Astrocyte (in vitro differentiated cells and primary cell): ENCODE data around the gene PKDREJ. TPM values are rescaled to one million over a fixed set of nuclear protein-coding genes. Genes with fewer than 3 reads are reported as not detected.

Source experiments
- DNase-seq: peaks from one replicate; pipeline ENCODE4 v3.0.0-alpha.2; 2010; ENCODE audit warnings: low read depth
- FAIRE-seq: peaks from 2 replicates; lab custom pipeline; 2011; peaks lifted over from hg19 to GRCh38; lab: Jason Lieb, UNC
- H2AFZ ChIP-seq: 2 replicates; pipeline ENCODE4 v1.6.0; 2012; ENCODE audit warnings: low read depth, low read length, inconsistent platforms
- H3K27ac ChIP-seq: 2 replicates; pipeline ENCODE4 v1.5.1; 2011; ENCODE audit warnings: low read depth, low read length, inconsistent platforms
- H3K27me3 ChIP-seq: 2 replicates; pipeline ENCODE4 v1.6.0; 2011; ENCODE audit warnings: low read length, inconsistent platforms; ENCODE audit not compliant: insufficient read depth
- H3K36me3 ChIP-seq: 2 replicates; pipeline ENCODE4 v1.5.1; 2011; ENCODE audit warnings: low read length, inconsistent platforms; ENCODE audit not compliant: insufficient read depth
- H3K4me1 ChIP-seq: 2 replicates; pipeline ENCODE4 v1.5.1; 2011; ENCODE audit warnings: low read length, inconsistent platforms; ENCODE audit not compliant: insufficient read depth
- H3K4me2 ChIP-seq: 2 replicates; pipeline ENCODE4 v1.6.0; 2012; ENCODE audit warnings: low read length, inconsistent platforms
- H3K4me3 ChIP-seq: 2 replicates; pipeline ENCODE4 v1.5.1; 2011; ENCODE audit warnings: low read depth, mild to moderate bottlenecking, low read length, inconsistent platforms; ENCODE audit not compliant: insufficient read depth
- H3K79me2 ChIP-seq: 2 replicates; pipeline ENCODE4 v1.6.0; 2012; ENCODE audit warnings: mild to moderate bottlenecking, low read length, inconsistent platforms; ENCODE audit not compliant: insufficient read depth
- H3K9ac ChIP-seq: 2 replicates; pipeline ENCODE4 v1.6.0; 2012; ENCODE audit warnings: mild to moderate bottlenecking, low read length, inconsistent platforms
- H3K9me3 ChIP-seq: 2 replicates; pipeline ENCODE4 v1.5.1; 2012; ENCODE audit warnings: low read depth, mild to moderate bottlenecking, low read length, inconsistent platforms; ENCODE audit not compliant: insufficient read depth
- H4K20me1 ChIP-seq: 2 replicates; pipeline ENCODE4 v1.6.0; 2012; ENCODE audit warnings: low read length, inconsistent platforms; ENCODE audit not compliant: insufficient read depth
- H3K27ac Mint-ChIP-seq: one replicate; pipeline ENCODE4 v1.8.0; 2021; ENCODE audit warnings: mild to moderate bottlenecking, mixed read lengths; ENCODE audit not compliant: unreplicated experiment
- H3K27me3 Mint-ChIP-seq: one replicate; pipeline ENCODE4 v1.8.0; 2021; ENCODE audit warnings: low read depth, mixed read lengths; ENCODE audit not compliant: unreplicated experiment
- H3K36me3 Mint-ChIP-seq: one replicate; pipeline ENCODE4 v1.8.0; 2021; ENCODE audit warnings: low read depth, mixed read lengths; ENCODE audit not compliant: unreplicated experiment
- H3K4me1 Mint-ChIP-seq: one replicate; pipeline ENCODE4 v1.8.0; 2021; ENCODE audit warnings: low read depth, mixed read lengths; ENCODE audit not compliant: unreplicated experiment
- H3K4me3 Mint-ChIP-seq: one replicate; pipeline ENCODE4 v1.8.0; 2021; ENCODE audit warnings: mild to moderate bottlenecking, moderate library complexity, mixed read lengths; ENCODE audit not compliant: unreplicated experiment
- H3K9me3 Mint-ChIP-seq: one replicate; pipeline ENCODE4 v1.8.0; 2021; ENCODE audit warnings: mild to moderate bottlenecking, mixed read lengths; ENCODE audit not compliant: unreplicated experiment
- EZH2 ChIP-seq: IDR thresholded peaks from 2 replicates; pipeline ENCODE4 v1.6.1; 2012; ENCODE audit warnings: mild to moderate bottlenecking, low read length, inconsistent platforms; ENCODE audit not compliant: insufficient read depth
- total RNA-seq: library from RNA; stranded (reverse); gene quantifications from 2 replicates; pipeline ENCODE4 v1.2.1, GENCODE V29; 2021
- TF ChIP-seq, protein P1 (sequence below): IDR thresholded peaks from 2 replicates; pipeline ENCODE4 v1.5.1; 2011; ENCODE audit warnings: low read depth, mild to moderate bottlenecking, inconsistent platforms, low read length, moderate library complexity; ENCODE audit not compliant: insufficient read depth

Gene PKDREJ
- total RNA-seq, 1 donor from 2014 or later: not detected

DNA sequence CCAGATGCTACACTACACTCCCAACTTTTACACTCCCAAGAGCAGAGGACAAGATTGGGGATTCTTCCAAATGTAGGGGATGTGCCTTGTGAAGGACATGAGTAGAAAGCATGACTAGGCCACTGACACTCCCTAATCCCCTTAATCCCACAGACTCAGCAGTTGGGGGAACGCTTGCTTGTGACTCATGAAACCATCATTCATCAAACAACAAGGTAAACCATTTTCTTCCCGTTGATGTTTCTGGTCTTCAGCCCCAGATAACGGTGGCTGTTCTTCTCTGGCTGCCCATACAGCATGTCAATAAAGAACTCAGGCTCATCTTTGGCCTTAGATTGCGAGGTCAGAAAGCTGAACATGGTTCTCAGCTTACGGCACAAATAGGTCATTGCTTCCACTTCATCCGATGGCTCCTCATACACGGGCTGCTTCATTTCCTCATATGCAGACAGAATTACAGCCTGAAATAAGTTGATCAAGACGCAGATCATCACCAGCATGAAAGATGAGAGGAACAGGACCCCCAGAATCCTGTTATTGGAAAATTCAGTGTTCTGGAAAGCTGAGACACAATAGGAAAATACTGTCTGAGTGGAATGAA is 6.7 kb downstream of the PKDREJ start:
- Mint-ChIP-seq H3K27me3 (peaks cover 35% of the 10 kb centered on the region), H3K36me3 (peaks cover 11% of the 10 kb centered on the region), H3K4me3 (no peak overlapping the region), H3K9me3 (peaks cover 22% of the 10 kb centered on the region), H3K27ac (no peak overlapping the region), H3K4me1 (no peaks in the 10 kb centered on the region)
- Histone ChIP-seq H2AFZ (no peak overlapping the region), H3K36me3 (no peaks in the 10 kb centered on the region), H3K9ac (no peak overlapping the region), H3K79me2 (no peaks in the 10 kb centered on the region), H4K20me1 (no peaks in the 10 kb centered on the region), H3K4me1 (no peaks in the 10 kb centered on the region), H3K4me2 (no peak overlapping the region), H3K4me3 (no peak overlapping the region), H3K27me3 (peaks cover 6% of the 10 kb centered on the region), H3K27ac (no peak overlapping the region), H3K9me3 (no peaks in the 10 kb centered on the region)
- TF ChIP-seq, protein P1, sequence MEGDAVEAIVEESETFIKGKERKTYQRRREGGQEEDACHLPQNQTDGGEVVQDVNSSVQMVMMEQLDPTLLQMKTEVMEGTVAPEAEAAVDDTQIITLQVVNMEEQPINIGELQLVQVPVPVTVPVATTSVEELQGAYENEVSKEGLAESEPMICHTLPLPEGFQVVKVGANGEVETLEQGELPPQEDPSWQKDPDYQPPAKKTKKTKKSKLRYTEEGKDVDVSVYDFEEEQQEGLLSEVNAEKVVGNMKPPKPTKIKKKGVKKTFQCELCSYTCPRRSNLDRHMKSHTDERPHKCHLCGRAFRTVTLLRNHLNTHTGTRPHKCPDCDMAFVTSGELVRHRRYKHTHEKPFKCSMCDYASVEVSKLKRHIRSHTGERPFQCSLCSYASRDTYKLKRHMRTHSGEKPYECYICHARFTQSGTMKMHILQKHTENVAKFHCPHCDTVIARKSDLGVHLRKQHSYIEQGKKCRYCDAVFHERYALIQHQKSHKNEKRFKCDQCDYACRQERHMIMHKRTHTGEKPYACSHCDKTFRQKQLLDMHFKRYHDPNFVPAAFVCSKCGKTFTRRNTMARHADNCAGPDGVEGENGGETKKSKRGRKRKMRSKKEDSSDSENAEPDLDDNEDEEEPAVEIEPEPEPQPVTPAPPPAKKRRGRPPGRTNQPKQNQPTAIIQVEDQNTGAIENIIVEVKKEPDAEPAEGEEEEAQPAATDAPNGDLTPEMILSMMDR: no peak
- TF ChIP-seq EZH2: no peak
- no peak for DNase-seq
- no peak for FAIRE-seq

DNA sequence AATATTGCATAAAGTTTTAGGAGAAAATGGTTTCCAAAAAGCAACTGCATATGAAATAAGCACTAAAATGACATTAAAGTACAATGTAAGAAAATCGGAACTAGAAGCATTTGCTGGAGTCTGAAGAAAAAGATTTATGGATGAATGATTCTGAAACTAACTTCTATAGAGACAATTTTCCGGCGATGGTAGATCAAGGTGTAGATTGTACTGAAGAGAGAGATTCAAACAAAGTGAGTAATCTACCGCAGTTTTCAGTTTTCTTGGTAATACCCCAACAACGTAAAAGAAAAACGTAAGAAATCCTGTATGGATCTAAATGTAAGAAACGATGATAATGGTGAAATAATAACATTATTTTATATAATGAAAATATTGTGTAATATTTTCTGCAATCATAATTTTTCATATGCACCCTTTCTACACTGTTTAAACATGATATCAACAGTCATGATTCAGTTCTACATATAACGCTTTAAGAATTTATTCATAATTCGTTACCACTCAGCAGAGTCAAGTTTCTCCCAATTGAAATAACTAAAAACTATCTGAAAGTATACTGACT is 11.2 kb downstream of the PKDREJ start:
- Mint-ChIP-seq H3K36me3 (peaks cover 13% of the 10 kb centered on the region), H3K4me1 (no peaks in the 10 kb centered on the region), H3K27ac (no peak overlapping the region), H3K27me3 (peaks cover 5% of the 10 kb centered on the region), H3K4me3 (peak overlapping the region; percentile 81), H3K9me3 (peaks cover 3% of the 10 kb centered on the region)
- FAIRE-seq (no peak), DNase-seq (no peak)
- Histone ChIP-seq H3K4me3 (no peak overlapping the region), H3K4me1 (peaks cover 9% of the 10 kb centered on the region), H4K20me1 (no peaks in the 10 kb centered on the region), H3K27ac (no peak overlapping the region), H3K9me3 (no peaks in the 10 kb centered on the region), H3K9ac (no peak overlapping the region), H3K79me2 (peaks cover 4% of the 10 kb centered on the region), H3K27me3 (no peaks in the 10 kb centered on the region), H2AFZ (no peak overlapping the region), H3K4me2 (no peak overlapping the region), H3K36me3 (no peaks in the 10 kb centered on the region)
- TF ChIP-seq, protein P1: no peak
- no peak for TF ChIP-seq EZH2

DNA sequence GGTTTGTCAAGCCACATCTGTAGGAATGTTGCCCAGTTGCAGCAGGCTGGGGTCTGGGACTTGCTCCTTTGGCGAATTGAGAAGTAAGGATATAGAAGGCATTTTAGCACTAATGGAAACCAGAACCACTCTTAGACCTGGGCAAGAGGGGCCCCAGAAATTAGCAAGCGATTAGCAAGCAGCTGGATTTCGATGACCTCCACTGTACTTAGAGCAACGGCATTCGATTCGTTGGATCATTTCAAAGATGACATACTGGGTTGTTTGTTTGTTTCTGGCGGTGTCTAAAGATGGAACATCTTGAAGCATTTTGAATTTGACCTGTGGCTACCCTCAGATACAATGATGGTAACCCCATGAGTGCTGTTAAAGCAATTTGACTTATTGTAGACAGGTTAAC is 11.9 kb downstream of the PKDREJ start:
- FAIRE-seq (no peak), DNase-seq (no peak)
- H3K36me3 Mint-ChIP-seq: peaks cover 10% of the 10 kb centered on the region
- no peak for TF ChIP-seq EZH2
- TF ChIP-seq, protein P1: no peak
- H3K36me3 ChIP-seq: no peaks in the 10 kb centered on the region
- H3K9me3 Mint-ChIP-seq: no peaks in the 10 kb centered on the region
- H3K4me1 ChIP-seq: peaks cover 9% of the 10 kb centered on the region
- H3K27ac ChIP-seq: no peak overlapping the region
- no peaks in the 10 kb centered on the region for H3K4me1 Mint-ChIP-seq
- peak overlapping the region; percentile 81 for H3K4me3 Mint-ChIP-seq
- H3K9ac ChIP-seq: peak overlapping the region; percentile 90
- peak overlapping the region; percentile 77 for H3K4me3 ChIP-seq
- H3K9me3 ChIP-seq: no peaks in the 10 kb centered on the region
- H2AFZ ChIP-seq: peak overlapping the region; percentile 96
- H3K27me3 ChIP-seq: no peaks in the 10 kb centered on the region
- H3K27ac Mint-ChIP-seq: peak overlapping the region; percentile 75
- H3K79me2 ChIP-seq: peaks cover 4% of the 10 kb centered on the region
- H3K4me2 ChIP-seq: peak overlapping the region; percentile 97
- H4K20me1 ChIP-seq: peaks cover 3% of the 10 kb centered on the region
- peaks cover under 1% of the 10 kb centered on the region for H3K27me3 Mint-ChIP-seq
